Activated CD8-positive, alpha-beta memory T cell treated with anti-CD3 and anti-CD28 coated beads for 4 hours (primary cell): ENCODE data around the gene ZNF697.
"Not testable (repeated sequence)": the region's sequence is repeated elsewhere in the genome, so short reads cannot be mapped to it uniquely, and the experiment has no call there.

Experiments used
- DNase-seq, 2 donors: peaks; one replicate each; pipeline ENCODE4 v3.0.0-alpha.2; 2020; ENCODE audit warnings: low read depth in 2 of 2

ZNF697 gene

DNA sequence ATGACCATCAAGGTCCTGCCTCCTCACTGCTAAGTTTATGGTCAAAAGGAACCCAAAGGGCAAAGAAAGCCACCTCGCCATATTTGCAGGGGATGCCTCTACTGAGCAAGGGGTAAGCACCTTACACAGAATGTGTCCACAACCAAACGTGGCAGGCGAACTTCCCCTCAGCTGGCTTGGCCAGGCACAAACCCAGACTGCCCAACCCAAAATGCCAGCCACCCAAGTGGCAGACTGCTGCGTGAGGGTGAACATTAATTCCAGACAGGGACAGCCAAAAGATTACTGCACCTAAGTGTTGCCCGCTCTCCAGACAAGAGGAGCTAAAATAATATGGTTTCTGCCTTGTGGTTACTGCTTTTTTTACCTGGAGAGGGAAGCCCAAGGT, 16.0 kb downstream of the ZNF697 start:
- no peak for DNase-seq

DNA sequence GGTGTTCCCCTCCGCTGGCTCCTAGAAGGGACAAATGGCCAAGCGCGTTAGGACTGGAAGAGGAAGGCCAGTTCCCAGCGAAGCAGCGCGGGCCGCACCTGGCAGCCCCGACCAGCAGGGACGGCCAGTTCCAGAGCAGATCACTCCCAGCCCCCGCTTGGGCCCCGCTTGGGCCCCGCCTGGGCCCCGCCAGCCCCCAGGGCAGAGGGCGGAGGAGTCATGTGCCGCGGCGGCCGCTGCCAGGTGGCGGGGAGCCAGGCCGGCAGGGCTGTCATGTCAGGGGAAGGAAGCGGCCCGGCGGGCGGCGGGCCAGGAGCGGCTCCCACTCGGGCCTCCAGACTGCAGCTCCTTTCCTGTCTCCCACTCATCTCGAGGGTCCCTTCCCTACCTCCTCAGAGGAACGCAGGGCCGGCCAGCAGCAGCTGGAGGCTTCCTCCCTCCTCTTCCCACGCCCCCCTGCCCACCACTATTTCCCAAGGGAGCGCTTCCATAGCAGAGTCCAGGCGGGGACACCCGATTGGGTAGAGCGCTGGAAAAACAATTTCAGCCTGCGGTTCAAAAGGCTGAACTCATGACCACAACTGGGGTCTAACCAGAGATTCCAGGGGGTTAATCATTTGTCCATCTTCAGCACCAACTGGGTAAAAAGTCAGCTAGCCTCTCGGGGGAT, 16.5 kb downstream of the ZNF697 start:
- DNase-seq: no peak

DNA sequence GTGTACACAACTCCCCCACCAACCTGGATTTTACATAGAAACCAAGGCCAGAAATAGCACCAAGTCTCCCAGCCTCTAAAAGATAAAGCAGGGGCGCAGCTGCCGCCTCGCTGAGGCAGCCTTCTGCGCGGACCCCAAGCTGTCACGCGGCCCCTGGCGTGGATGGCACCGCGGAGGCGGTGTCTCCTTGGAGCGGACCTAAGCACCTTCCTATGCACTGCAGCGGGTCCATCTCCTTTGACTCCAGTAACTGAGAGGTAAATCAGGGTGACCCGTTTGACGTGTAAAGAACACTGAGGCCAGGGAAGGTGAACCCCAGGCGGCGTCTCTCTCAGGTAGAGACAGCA, 17.0 kb downstream of the ZNF697 start:
- no peak for DNase-seq

DNA sequence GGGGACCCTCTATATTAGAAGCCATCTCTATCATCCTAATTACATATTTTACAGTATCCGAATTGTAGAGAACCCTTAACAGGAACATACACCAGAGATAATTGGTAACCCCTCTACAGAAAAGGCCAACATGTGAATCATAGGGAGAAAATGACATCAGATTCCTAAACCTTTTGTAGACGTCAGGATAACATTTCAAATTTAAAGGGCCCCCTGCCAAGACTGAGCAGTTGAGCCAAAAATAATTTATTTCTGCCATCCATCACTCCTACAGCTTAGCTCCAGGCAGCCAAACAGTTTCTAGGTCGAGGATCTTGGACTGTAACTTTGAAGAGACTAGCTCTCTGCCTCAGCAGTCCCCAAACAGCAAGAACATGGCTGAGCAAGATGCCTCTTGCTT, 21.2 kb downstream of the ZNF697 start:
- DNase-seq: no peak

- DNase-seq: no peak
Observed at GRCh38 chr1:119626011-119626545, 22.0 kb downstream of the ZNF697 start.

- no peak for DNase-seq
Observed at GRCh38 chr1:119623678-119624077, 24.4 kb downstream of the ZNF697 start.

DNA sequence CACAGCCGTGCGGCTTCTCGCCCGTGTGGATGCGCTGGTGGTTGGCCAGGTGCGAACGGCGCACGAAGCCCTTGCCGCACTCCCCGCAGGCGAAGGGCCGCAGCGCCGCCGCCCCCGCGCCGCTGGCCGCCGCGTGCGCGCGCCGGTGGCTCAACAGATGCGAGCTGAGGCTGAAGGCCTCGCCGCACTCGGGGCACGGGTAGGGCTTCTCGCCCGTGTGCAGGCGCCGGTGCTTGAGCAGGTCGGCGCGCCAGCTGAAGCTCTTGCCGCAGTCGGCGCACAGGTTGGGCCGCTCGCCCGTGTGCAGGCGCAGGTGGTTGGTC, 24.9 kb downstream of the ZNF697 start:
- DNase-seq: no peak

GRCh38 chr1:119622311-119623192, 25.5 kb downstream of the ZNF697 start:
- no peak for DNase-seq

DNA sequence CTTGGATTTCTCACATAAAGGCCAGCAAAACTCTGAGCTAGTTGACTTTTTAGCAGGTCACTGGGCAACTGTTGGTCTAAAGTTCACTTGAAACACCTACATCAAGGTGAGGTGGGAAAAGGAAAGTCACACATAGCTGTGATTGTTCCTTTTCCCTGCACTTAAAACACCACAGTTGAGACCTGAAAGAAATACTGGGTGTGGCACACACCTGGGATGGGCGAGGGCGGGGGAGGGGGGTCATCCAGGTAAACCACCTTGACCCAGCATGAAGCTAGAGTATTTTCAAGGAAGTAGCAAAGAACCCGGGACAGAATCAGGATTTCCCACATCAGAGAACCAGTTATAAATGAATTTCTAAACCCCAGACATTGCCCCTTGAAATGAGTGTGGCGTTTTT, 26.4 kb downstream of the ZNF697 start:
- DNase-seq: no peak

GRCh38 chr1:119617751-119618691, 30.0 kb downstream of the ZNF697 start:
- no peak for DNase-seq

DNA sequence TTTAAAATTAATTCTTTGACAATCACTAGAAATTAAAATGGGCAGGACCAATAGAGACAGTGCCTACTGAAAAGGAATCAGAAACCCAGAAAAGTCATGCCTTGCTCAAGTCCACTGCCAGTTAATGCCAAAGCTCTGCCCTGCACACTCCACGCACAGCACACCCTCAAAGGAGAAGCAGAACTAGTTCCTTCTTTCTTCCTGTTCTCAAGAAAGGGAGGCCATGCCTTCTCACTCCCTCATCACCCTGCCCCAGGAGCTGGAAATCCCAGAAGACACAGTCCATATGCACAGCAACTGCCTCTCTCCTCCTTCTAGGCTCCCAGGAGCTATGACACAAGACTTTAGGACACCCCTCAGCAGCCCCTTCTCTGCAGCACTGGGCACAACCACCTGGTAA, 31.3 kb downstream of the ZNF697 start:
- DNase-seq: not testable (repeated sequence)

GRCh38 chr1:119615100-119615499, 33.0 kb downstream of the ZNF697 start:
- not testable (repeated sequence) for DNase-seq

GRCh38 chr1:119613769-119614720, 34.0 kb downstream of the ZNF697 start:
- DNase-seq: peak; percentile 16 to 28

DNA sequence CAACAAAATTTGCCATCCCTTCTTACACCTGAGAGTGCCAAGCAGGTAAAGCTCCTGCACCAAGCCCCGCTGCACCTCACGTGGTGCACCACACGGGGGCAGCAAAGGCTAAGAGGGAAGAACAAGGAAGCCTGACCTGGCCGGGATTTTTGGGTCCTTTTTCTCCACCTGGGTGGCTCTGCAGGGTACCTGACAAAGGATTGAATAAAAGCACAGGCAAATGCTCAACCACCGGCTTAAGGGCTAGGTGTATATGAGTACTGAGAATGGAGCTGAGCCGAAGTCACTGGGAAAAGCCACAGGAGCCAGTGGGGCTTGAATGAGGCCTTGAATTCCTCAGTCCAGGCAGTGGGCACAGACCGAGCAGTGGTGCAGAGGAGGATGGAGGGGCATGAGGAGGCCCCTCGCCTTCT, 36.4 kb downstream of the ZNF697 start:
- DNase-seq: peak; percentile 2 to 5

- DNase-seq: not testable (repeated sequence)
Observed at GRCh38 chr1:119608816-119609215, 39.2 kb downstream of the ZNF697 start.

DNA sequence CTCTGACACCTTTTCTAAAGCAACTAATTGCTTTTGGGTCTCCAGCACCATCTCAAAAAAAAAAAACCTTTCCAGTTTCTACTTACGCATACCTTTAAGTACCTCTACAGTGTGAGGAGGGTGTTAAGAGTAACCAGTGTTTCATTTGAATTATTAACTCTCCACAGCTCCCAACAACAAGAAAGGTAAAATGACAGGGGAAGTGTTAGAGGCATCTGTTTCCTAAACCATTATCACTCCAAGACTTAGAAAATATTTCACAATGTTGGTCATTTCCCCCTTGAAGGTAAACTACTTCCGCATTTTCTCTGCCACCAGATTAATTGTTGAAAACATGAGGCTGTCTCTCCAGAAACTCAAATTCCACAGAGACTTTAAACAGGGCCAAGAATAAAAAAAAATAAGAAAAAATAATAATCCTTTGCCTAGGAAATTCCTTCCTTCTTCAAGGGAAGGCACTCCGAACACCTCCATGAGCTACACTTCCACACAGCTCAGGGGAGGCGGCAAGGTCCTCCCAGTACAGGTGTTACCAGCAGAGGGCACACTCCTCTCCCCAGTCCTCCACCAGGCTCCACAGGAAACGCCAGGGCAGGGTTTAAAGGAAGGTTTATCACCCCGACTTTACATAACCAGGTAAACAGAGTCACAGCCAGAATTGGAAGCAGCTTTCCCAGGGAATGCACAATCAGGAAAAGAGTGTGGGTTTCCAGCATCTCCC, 40.8 kb downstream of the ZNF697 start:
- DNase-seq: not testable (repeated sequence)

DNA sequence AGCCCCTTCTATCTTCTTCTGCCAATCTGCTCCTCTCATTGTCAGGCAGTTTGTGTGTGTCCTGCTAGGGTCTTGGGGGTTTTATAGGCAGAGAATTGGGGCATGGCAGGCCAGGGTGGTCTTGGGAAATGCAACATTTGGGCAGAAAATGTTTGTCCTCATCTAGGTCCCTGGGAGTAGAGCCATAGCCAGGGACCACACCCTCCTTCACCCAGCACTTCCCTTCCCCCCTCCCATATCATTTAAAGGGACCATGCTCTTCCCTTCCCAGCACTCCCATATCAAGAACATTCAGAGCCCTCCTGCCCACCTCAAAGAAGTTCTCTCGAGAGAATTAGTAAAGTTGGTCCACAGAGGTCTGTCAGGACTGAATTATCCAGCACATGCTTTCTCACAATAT, 41.7 kb downstream of the ZNF697 start:
- no peak for DNase-seq

- no peak for DNase-seq
Observed at GRCh38 chr1:119605686-119606085, 42.4 kb downstream of the ZNF697 start.

DNA sequence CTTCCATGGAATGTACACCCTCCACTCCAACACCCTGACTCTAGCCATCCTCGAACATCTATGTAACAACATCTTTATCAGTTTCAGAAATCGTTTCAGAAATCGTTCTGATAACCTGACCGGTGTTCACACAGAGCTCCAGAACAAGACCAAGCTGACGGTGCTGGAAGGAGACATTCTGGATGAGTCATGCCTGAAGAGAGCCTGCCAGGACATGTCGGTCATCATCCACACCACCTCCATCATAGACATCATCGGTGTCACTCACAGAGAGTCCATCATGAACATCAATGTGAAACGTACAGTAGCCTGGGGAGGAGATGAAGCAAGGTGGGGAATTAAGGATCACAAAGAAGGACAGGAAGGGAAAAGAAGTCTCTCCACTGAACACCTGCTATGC, 43.0 kb downstream of the ZNF697 start:
- not testable (repeated sequence) for DNase-seq

- DNase-seq: no peak
Observed at GRCh38 chr1:119603695-119604094, 44.4 kb downstream of the ZNF697 start.
